ENCODE data around the gene GTPBP2.
"Not testable (repeated sequence)": the region's sequence is repeated elsewhere in the genome, so short reads cannot be mapped to it uniquely, and the experiment has no call there.

Gene GTPBP2

DNA sequence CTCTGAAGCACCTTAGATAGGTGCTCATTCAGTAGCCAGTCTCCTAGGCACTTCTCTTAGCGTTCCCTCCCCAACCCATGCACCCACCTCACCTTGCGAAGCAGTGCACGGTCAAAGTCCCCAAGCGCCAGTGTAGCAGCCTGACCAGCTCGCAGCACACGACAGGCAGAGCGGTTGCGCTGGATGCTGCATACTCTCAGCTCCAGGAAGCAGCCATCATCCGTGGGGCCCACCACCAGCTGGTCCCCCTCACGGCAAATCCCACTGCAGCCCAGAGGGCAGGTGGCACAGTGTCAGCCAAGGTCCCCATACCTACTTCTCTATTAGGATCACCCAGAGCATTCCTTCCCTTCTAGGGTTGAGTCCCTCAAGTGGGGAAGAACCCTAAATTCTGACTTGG lies 6.5 kb downstream of the GTPBP2 start:
- no peak for DNase-seq

DNA sequence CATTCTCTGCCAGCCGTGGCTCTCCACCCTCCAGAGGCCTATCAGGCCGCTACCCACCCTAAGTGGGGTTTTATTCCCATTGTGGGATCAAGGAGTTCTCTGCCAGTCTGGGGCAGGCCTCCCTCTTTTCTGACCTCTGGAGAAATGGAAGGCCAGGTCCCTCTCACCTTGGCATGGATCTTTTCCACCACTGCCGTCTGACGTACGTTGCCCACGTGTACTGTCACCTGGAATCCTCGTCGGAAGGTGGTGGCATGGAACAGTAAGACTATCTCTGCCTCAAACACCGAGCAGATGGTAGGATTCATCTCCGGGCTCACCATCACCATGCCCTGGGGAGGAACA lies 7.3 kb downstream of the GTPBP2 start:
- no peak for DNase-seq

DNA sequence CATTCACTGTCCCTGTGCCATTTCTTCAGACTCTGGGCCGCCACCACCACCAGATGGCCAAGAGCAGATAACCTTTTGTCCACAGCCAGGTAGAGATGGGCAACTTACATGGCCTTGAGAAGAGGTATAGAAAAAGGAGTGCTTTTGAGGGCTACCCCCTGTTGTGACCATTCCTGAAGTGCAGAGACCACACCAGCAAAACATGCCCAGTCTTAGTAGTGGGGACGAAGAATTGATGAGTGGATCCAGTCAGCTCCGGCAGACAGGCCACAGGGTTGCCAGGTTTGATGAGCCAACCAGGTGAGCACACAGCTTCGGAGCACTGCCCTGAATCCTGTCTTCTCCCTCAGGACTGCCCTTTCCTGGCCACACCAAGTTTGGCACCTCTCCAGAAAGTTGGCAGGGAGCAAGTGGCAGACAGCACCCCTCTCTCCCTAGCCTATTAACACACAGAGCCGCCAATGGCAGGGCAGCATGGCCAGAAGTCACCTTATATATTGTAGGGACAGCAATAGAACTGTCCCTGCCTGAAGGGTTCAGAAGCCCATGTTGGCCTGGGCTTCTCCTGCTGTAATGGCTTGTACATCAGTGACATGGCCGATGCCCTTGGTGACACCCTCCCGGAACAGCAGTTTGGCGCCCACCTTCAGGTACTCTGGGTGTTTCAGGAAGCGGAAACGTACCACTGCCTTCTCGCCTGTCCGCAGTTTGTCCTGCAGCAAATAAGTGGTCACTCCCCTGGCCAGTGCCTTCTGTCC lies 7.8 kb downstream of the GTPBP2 start:
- no peak for DNase-seq

- DNase-seq = no peak
Measured at GRCh38 chr6:43616725-43617472, 12.2 kb downstream of the GTPBP2 start.

DNA sequence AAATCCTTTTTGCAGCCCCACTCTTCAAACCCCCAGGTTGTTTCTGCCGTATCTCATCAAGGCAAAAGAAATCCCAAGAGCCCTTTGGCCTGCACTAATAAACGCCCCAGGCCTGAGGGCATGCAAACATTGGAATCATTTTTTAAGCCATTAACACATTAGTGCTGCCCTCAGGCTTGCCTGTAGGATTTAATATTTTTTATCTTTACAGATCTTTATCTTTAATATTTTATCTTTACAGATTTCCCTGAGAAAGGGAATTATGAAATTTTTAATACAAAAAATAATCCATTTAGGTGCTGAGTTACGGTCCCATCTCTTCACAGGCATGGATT lies 14.7 kb downstream of the GTPBP2 start:
- no peak for DNase-seq

DNA sequence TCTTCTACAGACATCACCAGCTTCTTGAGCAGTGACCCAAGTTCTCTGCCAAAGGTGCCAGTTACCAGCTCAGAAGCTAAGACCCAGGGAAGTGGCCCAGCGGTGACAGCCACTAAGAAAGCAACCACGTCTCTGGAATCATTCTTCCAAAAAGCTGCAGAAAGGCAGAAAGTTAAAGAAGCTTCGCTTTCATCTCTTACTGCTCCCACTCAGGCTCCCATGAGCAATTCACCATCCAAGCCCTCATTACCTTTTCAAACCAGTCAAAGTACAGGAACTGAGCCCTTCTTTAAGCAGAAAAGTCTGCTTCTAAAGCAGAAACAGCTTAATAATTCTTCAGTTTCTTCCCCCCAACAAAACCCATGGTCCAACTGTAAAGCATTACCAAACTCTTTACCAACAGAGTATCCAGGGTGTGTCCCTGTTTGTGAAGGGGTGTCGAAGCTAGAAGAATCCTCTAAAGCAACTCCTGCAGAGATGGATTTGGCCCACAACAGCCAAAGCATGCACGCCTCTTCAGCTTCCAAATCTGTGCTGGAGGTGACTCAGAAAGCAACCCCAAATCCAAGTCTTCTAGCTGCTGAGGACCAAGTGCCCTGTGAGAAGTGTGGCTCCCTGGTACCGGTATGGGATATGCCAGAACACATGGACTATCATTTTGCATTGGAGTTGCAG lies 15.2 kb downstream of the GTPBP2 start:
- no peak for DNase-seq

- DNase-seq = no peak
Measured at GRCh38 chr6:43610431-43610830, 18.6 kb downstream of the GTPBP2 start.

DNA sequence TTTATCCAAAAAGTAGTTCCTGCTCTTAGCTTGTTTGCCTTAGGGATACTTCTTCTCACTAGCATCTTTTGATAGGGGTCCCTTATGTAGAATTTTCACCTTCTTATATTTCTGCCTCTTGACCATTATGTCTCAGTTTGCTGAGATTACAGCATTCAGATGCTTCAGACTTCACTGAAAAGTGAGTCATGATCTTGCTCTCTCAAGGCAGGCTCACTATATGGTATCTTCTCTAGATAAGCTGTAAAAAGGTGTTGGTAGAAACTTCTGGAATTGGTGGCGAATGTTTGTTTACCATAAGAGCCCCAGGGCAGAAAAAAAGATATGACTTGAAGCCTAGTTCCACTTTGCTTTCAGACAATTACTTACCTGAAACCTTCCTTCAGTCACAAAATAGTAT lies 19.7 kb downstream of the GTPBP2 start:
- no peak for DNase-seq

DNA sequence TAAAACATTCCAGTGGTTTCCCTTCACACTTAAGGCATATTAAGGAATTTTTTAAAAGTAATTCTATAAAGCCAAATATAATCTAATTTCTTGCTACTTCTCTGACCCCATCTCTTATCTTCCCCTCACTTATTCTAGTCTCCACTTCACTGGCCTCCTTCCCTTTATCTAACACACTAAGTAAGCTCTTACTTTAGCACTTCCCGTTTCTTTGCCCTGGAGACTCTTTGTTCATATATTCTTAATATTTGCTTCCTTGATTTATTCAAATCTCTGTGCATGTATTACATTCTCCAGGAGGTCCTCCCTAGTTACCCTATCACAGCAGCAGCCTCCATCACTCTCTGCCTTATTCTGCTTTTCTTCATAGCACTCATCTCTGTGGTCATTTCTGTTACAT lies 20.3 kb downstream of the GTPBP2 start:
- no peak for DNase-seq

- DNase-seq = peak; percentile 56
Measured at GRCh38 chr6:43608310-43608763, 20.7 kb downstream of the GTPBP2 start.

- DNase-seq = no peak
Measured at GRCh38 chr6:43606019-43606418, 23.0 kb downstream of the GTPBP2 start.

GRCh38 chr6:43604174-43604573 lies 24.9 kb downstream of the GTPBP2 start:
- DNase-seq = no peak

GRCh38 chr6:43600595-43600994 lies 28.5 kb downstream of the GTPBP2 start:
- no peak for DNase-seq

- no peak for DNase-seq
Measured at GRCh38 chr6:43593938-43594337, 35.1 kb downstream of the GTPBP2 start.

DNA sequence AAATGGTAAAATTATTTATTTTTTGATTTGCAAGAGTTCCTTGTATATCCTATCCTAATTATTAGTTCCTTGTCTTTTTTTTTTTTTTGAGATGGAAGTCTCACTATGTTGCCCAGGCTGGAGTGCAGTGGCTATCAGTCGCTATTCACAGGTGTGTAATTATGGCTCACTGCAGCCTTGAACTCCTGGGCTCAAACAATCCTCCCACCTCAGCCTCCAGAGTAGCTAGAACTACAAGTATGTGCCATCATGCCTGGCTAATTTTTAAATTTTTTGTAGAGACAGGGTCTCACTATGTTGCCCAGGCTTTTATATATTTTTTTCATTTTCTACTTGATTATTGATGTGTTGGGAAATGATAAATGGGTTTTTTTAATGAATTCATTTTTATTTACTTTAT lies 39.5 kb downstream of the GTPBP2 start:
- DNase-seq = not testable (repeated sequence)

- no peak for DNase-seq
Measured at GRCh38 chr6:43588194-43588593, 40.9 kb downstream of the GTPBP2 start.

- no peak for DNase-seq
Measured at GRCh38 chr6:43584892-43585570, 44.0 kb downstream of the GTPBP2 start.

DNA sequence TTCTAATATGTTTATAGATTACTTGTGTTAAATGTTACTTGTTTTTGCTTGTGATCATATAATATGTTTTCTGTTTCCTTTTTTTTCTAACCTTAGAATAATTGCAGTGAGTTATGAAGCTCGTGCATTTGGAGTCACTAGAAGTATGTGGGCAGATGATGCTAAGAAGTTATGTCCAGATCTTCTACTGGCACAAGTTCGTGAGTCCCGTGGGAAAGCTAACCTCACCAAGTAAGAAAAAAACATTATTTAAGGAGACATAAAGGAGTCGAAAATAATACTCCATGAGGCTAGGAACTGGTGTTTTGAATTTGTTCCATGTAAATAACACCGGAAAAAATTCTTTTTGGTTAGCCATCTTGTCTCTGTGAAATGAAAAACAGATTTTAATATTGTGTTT lies 46.2 kb downstream of the GTPBP2 start:
- no peak for DNase-seq

GRCh38 chr6:43579171-43579570 lies 49.9 kb downstream of the GTPBP2 start:
- no peak for DNase-seq

DNA sequence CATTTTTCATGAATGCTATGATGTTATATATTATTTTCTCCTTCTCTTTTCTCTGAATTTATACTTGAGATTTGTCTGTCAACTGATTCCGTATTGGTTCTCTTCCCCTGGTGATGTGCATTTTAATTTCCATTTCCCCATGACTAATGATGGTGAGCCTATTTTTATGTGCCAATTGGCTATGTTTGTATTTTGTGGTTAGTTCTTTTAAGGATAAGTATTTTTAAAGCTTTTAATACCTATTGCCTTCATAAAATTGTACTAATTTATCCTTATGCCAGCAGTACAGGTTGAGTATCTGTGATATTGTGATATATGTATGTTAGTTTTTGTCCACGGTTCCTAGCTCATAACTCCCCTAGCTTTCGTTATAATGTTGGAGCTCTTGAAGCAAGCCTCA lies 50.3 kb downstream of the GTPBP2 start:
- no peak for DNase-seq

- DNase-seq = peak; percentile 91
Measured at GRCh38 chr6:43575772-43576551, 53.1 kb downstream of the GTPBP2 start, which contains the start of the genes POLH and XPO5. Gene POLH, plus strand, starts transcription at chr6:43576185. Its CDS starts 6,135 bp downstream, at chr6:43582320. Gene XPO5, minus strand, starts transcription at chr6:43576038. Its CDS starts 174 bp downstream, at chr6:43575864.

DNA sequence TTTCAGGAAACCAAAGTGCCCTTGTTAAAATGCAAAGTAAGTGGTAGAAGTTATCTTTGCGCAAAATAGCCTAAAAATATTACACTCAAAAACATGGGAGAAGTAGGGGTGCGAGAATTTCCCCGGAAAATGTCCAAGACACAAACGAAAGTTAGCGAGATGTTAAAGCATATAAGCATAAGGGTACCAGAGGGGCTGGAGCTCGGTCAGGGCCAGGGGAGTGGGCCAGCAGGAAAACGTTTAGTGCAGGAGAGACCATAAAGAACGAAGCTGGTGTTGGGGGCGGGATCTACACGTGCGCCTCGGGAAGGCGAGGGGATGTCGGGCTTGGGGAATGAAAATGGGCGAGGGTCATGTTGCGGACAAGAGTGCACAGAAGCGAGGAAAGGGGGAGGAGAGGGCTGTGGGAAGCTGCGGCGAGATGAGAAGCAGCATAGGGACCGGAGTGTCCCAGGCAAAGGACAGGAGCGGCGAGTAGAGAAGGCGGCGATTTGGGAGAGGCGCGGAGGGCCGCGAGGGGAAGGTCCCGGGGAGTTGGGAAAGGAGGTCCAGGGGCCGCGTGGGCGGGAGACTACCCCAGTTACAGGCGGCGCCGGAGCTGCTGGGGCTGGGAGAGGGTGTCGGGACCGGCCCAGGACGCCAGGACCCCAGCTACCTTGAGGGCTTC lies 53.8 kb downstream of the GTPBP2 start:
- no peak for DNase-seq
